GM12878 (cell line): ENCODE measurements around the gene TRAF2. TPM values are rescaled to one million over a fixed set of nuclear protein-coding genes. Genes with fewer than 3 reads are reported as not detected.

Experiments
- ATAC-seq: fragments of 200-7000 bp; cut with Tn5 transposase; 3 replicates; pipeline ENCODE4 v1.9.1; 2020; ENCODE audit warnings: mild to moderate bottlenecking, moderate library complexity
- BruUV-seq: library from RNA; stranded (reverse); fragments of 400-500 nt; replicated peaks from 2 replicates; lab custom pipeline; 2021; lab: Mats Ljungman, UMichigan
- CTCF ChIA-PET: fragments of 300-600 bp; sonication (Branson Sonifier 250); formaldehyde crosslinking; extraction: SDS; loops from one replicate; lab custom pipeline; 2021; ENCODE audit warnings: inconsistent platforms; lab: Yijun Ruan, JAX
- POLR2A ChIA-PET: fragments of 350-600 bp; formaldehyde crosslinking; extraction: SDS; loops from one replicate; lab custom pipeline; 2021; ENCODE audit warnings: inconsistent platforms; lab: Charles Lee
- RAD21 ChIA-PET: fragments of 300-600 bp; sonication (Branson Sonifier 250); formaldehyde crosslinking; loops from one replicate; lab custom pipeline; 2023; ENCODE audit warnings: antibody characterized with exemption; ENCODE audit not compliant: unreplicated experiment; lab: Charles Lee
- SMC1A ChIA-PET: fragments of 300-600 bp; sonication (Branson Sonifier 250); formaldehyde crosslinking; loops from one replicate; lab custom pipeline; 2023; ENCODE audit not compliant: unreplicated experiment, uncharacterized antibody; lab: Charles Lee
- DNase-seq: peaks from one replicate; pipeline ENCODE4 v3.0.0-alpha.2; 2011; ENCODE audit warnings: low read depth, low spot score
- FAIRE-seq: peaks from 3 replicates; lab custom pipeline; 2011; peaks lifted over from hg19 to GRCh38; lab: Jason Lieb, UNC
- H2AFZ ChIP-seq: 2 replicates; pipeline ENCODE4 v1.6.0; 2011; ENCODE audit warnings: low read depth, low read length, control low read depth; ENCODE audit not compliant: control insufficient read depth
- H3K27ac ChIP-seq: 2 replicates; pipeline ENCODE4 v1.5.1; 2011; ENCODE audit warnings: control low read depth; ENCODE audit not compliant: control insufficient read depth, insufficient read depth
- H3K27me3 ChIP-seq, 2 experiments: replicated peaks in 1 of 2; 2 replicates each; pipeline versions ENCODE4 v1.6.0 to v1.6.1; 2011; ENCODE audit warnings: low read length in 1 of 2; ENCODE audit not compliant: control insufficient read depth in 2 of 2, insufficient read depth in 2 of 2
- H3K36me3 ChIP-seq, 2 experiments: 2 replicates each; pipeline ENCODE4 v1.5.1; 2011; ENCODE audit warnings: low read length in 1 of 2; ENCODE audit not compliant: control insufficient read depth in 2 of 2, insufficient read depth in 2 of 2
- H3K4me1 ChIP-seq: 2 replicates; pipeline ENCODE4 v1.6.1; 2011; ENCODE audit warnings: mild to moderate bottlenecking, low read length, moderate library complexity, mixed read lengths; ENCODE audit not compliant: control insufficient read depth, insufficient read depth
- H3K4me2 ChIP-seq: 2 replicates; pipeline ENCODE4 v1.6.0; 2011; ENCODE audit warnings: control low read depth; ENCODE audit not compliant: control insufficient read depth, insufficient read depth
- H3K4me3 ChIP-seq: fragments of 200-600 bp; sonication (generic); 2 replicates; pipeline ENCODE4 v1.5.1; 2016
- H3K79me2 ChIP-seq: 2 replicates; pipeline ENCODE4 v1.6.0; 2011; ENCODE audit warnings: low read length; ENCODE audit not compliant: control insufficient read depth, insufficient read depth
- H3K9ac ChIP-seq: 2 replicates; pipeline ENCODE4 v1.8.0; 2011; ENCODE audit warnings: low read length, control low read depth, mixed read lengths; ENCODE audit not compliant: control insufficient read depth, insufficient read depth
- H3K9me3 ChIP-seq: replicated peaks from 3 replicates; pipeline ENCODE4 v1.5.1; 2011; ENCODE audit warnings: mild to moderate bottlenecking, low read length; ENCODE audit not compliant: control insufficient read depth, insufficient read depth
- H4K20me1 ChIP-seq: 2 replicates; pipeline ENCODE4 v1.6.0; 2011; ENCODE audit not compliant: control insufficient read depth, insufficient read depth
- FOXK2 ChIP-seq: fragments of 450-650 bp; IDR thresholded peaks from 2 replicates; pipeline ENCODE4 v1.6.1; 2017; ENCODE audit warnings: mild to moderate bottlenecking, moderate library complexity
- GABPA ChIP-seq: IDR thresholded peaks from 2 replicates; pipeline ENCODE4 v1.6.1; 2014; ENCODE audit warnings: antibody characterized with exemption, low read depth, mild to moderate bottlenecking, inconsistent platforms
- JUNB ChIP-seq: IDR thresholded peaks from 2 replicates; pipeline ENCODE4 v1.6.1; 2016; ENCODE audit warnings: antibody characterized with exemption, mild to moderate bottlenecking
- NR2F1 ChIP-seq: fragments of 450-650 bp; conservative IDR thresholded peaks from 2 replicates; pipeline ENCODE4 v1.6.1; 2017; ENCODE audit warnings: mild to moderate bottlenecking
- POLR2AphosphoS5 ChIP-seq: IDR thresholded peaks from 2 replicates; pipeline ENCODE4 v1.6.1; 2011; ENCODE audit warnings: mild to moderate bottlenecking, low read length, inconsistent platforms
- WGBS: methylation state at CpG from one replicate; pipeline ENCODE4 v1.1.6; 2016; ENCODE audit warnings: low lambda C conversion rate; ENCODE audit not compliant: insufficient replicate concordance, insufficient coverage; ENCODE audit errors: missing lambda C conversion rate; 5-methylcytosine and 5-hydroxymethylcytosine counted together
- in situ Hi-C: fragments of 300-500 bp; cut with MboI; formaldehyde crosslinking; loops from 9 replicates; pipeline ENCODE4 v1.14.3; 2018; ENCODE audit warnings: mixed read lengths
- intact Hi-C: fragments of 100-400 bp; cut with micrococcal nuclease; formaldehyde crosslinking; loops from one replicate; pipeline ENCODE4 v1.14.2; 2022; ENCODE audit not compliant: unreplicated experiment
- polyA plus RNA-seq, 11 experiments: library from polyadenylated mRNA; depleted of rRNA in 4 of 11; unstranded in 6 of 11; stranded (reverse) in 5 of 11; fragments of >200 nt; fragmentation: Nextera tagmentation in 4 of 11; fragmentation: Illumina TruSeq in 1 of 11; extraction: Ambion mirVana in 4 of 11; extraction: Trizol in 1 of 11; gene quantifications; 1 replicate in 1 of 11; 2 replicates in 10 of 11; pipeline versions ENCODE4 v1.2.1 to v1.2.3, GENCODE V29; 2011 to 2016; ENCODE audit warnings: inconsistent platforms in 2 of 11, missing spikeins in 2 of 11, low read depth in 1 of 11
- total RNA-seq, 4 experiments: library from RNA; depleted of rRNA in 3 of 4; stranded (reverse); fragments of >200 nt in 3 of 4; fragmentation: Illumina TruSeq in 1 of 4; extraction: Trizol in 1 of 4; gene quantifications; 2 replicates each; pipeline versions ENCODE4 v1.2.1 to v1.2.3, GENCODE V29; 2013 to 2021
- TF ChIP-seq, protein P1 (sequence below): IDR thresholded peaks from 2 replicates; pipeline ENCODE4 v1.6.1; 2012; ENCODE audit warnings: mild to moderate bottlenecking, low read depth, low read length
- TF ChIP-seq, protein P2 (sequence below): fragments of 450-650 bp; formaldehyde crosslinking; IDR thresholded peaks from 2 replicates; pipeline ENCODE4 v1.5.0; 2022; ENCODE audit warnings: mild to moderate bottlenecking, missing genetic modification characterization

TRAF2 gene
- total and polyA plus RNA-seq, 10 of the 15 experiments (the other 5 are each of a cell fraction or from before 2014, with no cell fraction given): 0.34 to 39.5 (median 18.7) TPM

- ChIA-PET CTCF (interaction anchor here (0.6 to 0.7 kb wide), 2 partner anchors 162 to 948 kb away, joined by 3 to 4 read pairs; no protein-coding TSS in a partner anchor), RAD21 (no interaction called here)
- Histone ChIP-seq H3K27ac (no peak overlapping the region; the same call in 1 of the 2 replicates), H3K79me2 (peaks cover 24% of the 10 kb centered on the region)
- no peak for FAIRE-seq
- no peak for TF ChIP-seq JUNB
- TF ChIP-seq, all 136 proteins: peak for 0
- Histone ChIP-seq H3K4me3 (no peak overlapping the region), H3K36me3 (peaks cover 3 to 11% of the 10 kb centered on the region in 2 experiments; a peak in 3 of 4 replicates), H3K4me2 (no peak overlapping the region), H3K9ac (no peak overlapping the region), H4K20me1 (0 out of 2 replicates have a peak, but pooled peaks cover 2% of the 10 kb centered on the region), H3K9me3 (no peaks in the 10 kb centered on the region), H3K4me1 (peaks cover 5% of the 10 kb centered on the region), H3K27me3 (no peaks in the 10 kb centered on the region), H2AFZ (no peak overlapping the region)
- in situ Hi-C loops: no loop called here
- 94% methylated on average over 31 of the region's 31 CpGs for WGBS
- ChIA-PET POLR2A (interaction anchor here (0.5 kb wide), 1 partner anchor 160 kb away, joined by 3 read pairs; no protein-coding TSS in a partner anchor), SMC1A (no interaction called here)
- BruUV-seq: no TSS peak
- ATAC-seq: no peak
- no peak for DNase-seq
- intact Hi-C loops: no loop called here
Observed at GRCh38 chr9:136862849-136863622, 23.3 kb upstream of the TRAF2 start.

- Histone ChIP-seq H3K4me2 (no peak overlapping the region), H3K9me3 (no peaks in the 10 kb centered on the region), H3K4me1 (peaks cover 5% of the 10 kb centered on the region), H2AFZ (no peak overlapping the region), H4K20me1 (0 out of 2 replicates have a peak, but pooled peaks cover 2% of the 10 kb centered on the region), H3K27me3 (no peaks in the 10 kb centered on the region), H3K36me3 (peaks cover 3 to 11% of the 10 kb centered on the region in 2 experiments; a peak in 3 of 4 replicates), H3K4me3 (no peak overlapping the region), H3K9ac (no peak overlapping the region), H3K27ac (no peak overlapping the region; the same call in 1 of the 2 replicates), H3K79me2 (peaks cover 24% of the 10 kb centered on the region)
- ChIA-PET POLR2A (interaction anchor here (0.5 kb wide), 1 partner anchor 161 kb away, joined by 3 read pairs; no protein-coding TSS in a partner anchor), SMC1A (interaction anchor here (1.2 kb wide), 1 partner anchor 38 kb away, joined by 3 read pairs; no protein-coding TSS in a partner anchor), CTCF (no interaction called here), RAD21 (no interaction called here)
- 97% methylated on average over 12 of the region's 12 CpGs for WGBS
- BruUV-seq: no TSS peak
- in situ Hi-C loops (no loop called here), intact Hi-C loops (no loop called here)
- DNase-seq (no peak), ATAC-seq (no peak), FAIRE-seq (no peak)
- TF ChIP-seq, protein P1, sequence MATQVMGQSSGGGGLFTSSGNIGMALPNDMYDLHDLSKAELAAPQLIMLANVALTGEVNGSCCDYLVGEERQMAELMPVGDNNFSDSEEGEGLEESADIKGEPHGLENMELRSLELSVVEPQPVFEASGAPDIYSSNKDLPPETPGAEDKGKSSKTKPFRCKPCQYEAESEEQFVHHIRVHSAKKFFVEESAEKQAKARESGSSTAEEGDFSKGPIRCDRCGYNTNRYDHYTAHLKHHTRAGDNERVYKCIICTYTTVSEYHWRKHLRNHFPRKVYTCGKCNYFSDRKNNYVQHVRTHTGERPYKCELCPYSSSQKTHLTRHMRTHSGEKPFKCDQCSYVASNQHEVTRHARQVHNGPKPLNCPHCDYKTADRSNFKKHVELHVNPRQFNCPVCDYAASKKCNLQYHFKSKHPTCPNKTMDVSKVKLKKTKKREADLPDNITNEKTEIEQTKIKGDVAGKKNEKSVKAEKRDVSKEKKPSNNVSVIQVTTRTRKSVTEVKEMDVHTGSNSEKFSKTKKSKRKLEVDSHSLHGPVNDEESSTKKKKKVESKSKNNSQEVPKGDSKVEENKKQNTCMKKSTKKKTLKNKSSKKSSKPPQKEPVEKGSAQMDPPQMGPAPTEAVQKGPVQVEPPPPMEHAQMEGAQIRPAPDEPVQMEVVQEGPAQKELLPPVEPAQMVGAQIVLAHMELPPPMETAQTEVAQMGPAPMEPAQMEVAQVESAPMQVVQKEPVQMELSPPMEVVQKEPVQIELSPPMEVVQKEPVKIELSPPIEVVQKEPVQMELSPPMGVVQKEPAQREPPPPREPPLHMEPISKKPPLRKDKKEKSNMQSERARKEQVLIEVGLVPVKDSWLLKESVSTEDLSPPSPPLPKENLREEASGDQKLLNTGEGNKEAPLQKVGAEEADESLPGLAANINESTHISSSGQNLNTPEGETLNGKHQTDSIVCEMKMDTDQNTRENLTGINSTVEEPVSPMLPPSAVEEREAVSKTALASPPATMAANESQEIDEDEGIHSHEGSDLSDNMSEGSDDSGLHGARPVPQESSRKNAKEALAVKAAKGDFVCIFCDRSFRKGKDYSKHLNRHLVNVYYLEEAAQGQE: no peak
- no peak for TF ChIP-seq NR2F1
- TF ChIP-seq FOXK2: no peak
- TF ChIP-seq POLR2AphosphoS5: no peak
- TF ChIP-seq GABPA: no peak
- TF ChIP-seq, protein P2, sequence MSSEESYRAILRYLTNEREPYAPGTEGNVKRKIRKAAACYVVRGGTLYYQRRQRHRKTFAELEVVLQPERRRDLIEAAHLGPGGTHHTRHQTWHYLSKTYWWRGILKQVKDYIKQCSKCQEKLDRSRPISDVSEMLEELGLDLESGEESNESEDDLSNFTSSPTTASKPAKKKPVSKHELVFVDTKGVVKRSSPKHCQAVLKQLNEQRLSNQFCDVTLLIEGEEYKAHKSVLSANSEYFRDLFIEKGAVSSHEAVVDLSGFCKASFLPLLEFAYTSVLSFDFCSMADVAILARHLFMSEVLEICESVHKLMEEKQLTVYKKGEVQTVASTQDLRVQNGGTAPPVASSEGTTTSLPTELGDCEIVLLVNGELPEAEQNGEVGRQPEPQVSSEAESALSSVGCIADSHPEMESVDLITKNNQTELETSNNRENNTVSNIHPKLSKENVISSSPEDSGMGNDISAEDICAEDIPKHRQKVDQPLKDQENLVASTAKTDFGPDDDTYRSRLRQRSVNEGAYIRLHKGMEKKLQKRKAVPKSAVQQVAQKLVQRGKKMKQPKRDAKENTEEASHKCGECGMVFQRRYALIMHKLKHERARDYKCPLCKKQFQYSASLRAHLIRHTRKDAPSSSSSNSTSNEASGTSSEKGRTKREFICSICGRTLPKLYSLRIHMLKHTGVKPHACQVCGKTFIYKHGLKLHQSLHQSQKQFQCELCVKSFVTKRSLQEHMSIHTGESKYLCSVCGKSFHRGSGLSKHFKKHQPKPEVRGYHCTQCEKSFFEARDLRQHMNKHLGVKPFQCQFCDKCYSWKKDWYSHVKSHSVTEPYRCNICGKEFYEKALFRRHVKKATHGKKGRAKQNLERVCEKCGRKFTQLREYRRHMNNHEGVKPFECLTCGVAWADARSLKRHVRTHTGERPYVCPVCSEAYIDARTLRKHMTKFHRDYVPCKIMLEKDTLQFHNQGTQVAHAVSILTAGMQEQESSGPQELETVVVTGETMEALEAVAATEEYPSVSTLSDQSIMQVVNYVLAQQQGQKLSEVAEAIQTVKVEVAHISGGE (CRISPR knock-in tag): no peak
Observed at GRCh38 chr9:136863623-136864273, 22.6 kb upstream of the TRAF2 start.
